ENCODE results near the gene MRPS9.

DNA sequence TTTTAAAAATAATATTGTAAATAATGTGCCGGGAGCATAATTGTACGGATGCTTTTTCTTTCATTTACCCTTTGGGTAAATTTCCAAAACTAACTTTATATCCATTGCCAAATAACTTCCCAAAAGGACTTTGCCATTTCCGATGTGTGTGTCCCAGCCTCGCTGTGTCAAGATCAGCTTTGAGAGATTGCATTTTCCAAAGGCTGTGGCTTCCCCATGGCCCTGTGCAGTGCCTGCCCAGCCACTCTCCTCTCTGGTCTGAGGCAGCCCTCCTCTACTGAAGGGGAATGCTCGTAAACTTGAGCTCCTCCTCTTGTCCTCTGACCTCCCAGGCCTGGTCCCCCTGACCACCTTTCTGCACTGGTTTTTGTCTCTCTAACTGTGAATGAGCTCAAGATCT lies 78.5 kb downstream of the MRPS9 start:
- TF ChIP-seq, protein P1, sequence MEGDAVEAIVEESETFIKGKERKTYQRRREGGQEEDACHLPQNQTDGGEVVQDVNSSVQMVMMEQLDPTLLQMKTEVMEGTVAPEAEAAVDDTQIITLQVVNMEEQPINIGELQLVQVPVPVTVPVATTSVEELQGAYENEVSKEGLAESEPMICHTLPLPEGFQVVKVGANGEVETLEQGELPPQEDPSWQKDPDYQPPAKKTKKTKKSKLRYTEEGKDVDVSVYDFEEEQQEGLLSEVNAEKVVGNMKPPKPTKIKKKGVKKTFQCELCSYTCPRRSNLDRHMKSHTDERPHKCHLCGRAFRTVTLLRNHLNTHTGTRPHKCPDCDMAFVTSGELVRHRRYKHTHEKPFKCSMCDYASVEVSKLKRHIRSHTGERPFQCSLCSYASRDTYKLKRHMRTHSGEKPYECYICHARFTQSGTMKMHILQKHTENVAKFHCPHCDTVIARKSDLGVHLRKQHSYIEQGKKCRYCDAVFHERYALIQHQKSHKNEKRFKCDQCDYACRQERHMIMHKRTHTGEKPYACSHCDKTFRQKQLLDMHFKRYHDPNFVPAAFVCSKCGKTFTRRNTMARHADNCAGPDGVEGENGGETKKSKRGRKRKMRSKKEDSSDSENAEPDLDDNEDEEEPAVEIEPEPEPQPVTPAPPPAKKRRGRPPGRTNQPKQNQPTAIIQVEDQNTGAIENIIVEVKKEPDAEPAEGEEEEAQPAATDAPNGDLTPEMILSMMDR (IDR thresholded peaks at IDR 0.05; ENCODE audit: insufficient read depth, low read length), result no peak
- TF ChIP-seq GABPA (IDR thresholded peaks at IDR 0.05; ENCODE audit: low read depth) (no peak), POLR2AphosphoS5 (IDR thresholded peaks at IDR 0.05; ENCODE audit: low read depth) (no peak)
- TF ChIP-seq, protein P2, sequence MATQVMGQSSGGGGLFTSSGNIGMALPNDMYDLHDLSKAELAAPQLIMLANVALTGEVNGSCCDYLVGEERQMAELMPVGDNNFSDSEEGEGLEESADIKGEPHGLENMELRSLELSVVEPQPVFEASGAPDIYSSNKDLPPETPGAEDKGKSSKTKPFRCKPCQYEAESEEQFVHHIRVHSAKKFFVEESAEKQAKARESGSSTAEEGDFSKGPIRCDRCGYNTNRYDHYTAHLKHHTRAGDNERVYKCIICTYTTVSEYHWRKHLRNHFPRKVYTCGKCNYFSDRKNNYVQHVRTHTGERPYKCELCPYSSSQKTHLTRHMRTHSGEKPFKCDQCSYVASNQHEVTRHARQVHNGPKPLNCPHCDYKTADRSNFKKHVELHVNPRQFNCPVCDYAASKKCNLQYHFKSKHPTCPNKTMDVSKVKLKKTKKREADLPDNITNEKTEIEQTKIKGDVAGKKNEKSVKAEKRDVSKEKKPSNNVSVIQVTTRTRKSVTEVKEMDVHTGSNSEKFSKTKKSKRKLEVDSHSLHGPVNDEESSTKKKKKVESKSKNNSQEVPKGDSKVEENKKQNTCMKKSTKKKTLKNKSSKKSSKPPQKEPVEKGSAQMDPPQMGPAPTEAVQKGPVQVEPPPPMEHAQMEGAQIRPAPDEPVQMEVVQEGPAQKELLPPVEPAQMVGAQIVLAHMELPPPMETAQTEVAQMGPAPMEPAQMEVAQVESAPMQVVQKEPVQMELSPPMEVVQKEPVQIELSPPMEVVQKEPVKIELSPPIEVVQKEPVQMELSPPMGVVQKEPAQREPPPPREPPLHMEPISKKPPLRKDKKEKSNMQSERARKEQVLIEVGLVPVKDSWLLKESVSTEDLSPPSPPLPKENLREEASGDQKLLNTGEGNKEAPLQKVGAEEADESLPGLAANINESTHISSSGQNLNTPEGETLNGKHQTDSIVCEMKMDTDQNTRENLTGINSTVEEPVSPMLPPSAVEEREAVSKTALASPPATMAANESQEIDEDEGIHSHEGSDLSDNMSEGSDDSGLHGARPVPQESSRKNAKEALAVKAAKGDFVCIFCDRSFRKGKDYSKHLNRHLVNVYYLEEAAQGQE (IDR thresholded peaks at IDR 0.05; ENCODE audit: insufficient replicate concordance, low read depth), result no peak

Data from HL-60 (cell line).